ENCODE data around the gene PPARG.
"Not testable (repeated sequence)": the region's sequence is repeated elsewhere in the genome, so short reads cannot be mapped to it uniquely, and the experiment has no call there.

The PPARG gene

GRCh38 chr3:12454816-12455121 is 165.9 kb downstream of the PPARG start:
- in situ Hi-C loops (cut with MboI; ENCODE audit: low sequenced_read_pairs) = no loop called here

DNA sequence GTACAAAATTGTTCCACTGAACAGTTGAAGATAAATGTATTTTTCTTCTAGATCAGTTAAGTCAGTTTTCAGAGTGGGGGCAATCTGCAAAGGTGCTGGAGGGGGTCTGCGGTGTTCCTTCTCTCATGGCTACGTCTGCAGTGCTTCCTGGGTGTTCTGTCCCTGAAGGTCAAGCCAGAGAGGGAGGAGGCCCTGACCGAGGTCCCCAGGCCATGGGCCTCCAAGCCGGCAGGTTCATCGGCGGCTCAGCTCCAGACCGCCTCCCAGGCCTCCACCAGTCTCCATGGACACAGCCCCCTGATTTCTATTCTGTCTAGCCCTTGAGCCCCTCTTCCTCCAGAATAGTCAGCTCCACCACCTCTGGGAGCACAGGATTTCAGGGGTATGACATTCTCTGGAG is 166.9 kb downstream of the PPARG start:
- in situ Hi-C loops (cut with MboI; ENCODE audit: low sequenced_read_pairs) = no loop called here

DNA sequence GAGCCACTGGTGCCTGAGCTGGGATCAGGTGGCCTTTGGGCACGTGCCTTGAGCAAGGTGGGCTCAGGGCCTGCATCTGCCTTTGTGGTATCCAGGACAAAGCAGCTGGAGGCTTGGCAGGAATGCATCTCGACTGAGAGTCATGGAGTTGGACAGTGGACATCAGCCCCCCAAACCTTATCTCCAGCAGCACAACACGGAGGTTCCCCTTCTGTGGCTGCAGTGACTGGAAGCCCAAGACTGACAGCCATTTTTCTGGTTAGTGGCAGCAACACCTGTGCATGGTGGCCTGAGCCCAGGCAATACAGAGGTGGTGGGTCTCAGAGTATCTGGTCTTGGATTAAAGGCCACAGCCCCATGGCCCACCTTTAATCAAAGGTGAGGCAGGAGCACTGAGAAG is 167.6 kb downstream of the PPARG start:
- in situ Hi-C loops (cut with MboI; ENCODE audit: low sequenced_read_pairs) = no loop called here

- in situ Hi-C loops (cut with MboI; ENCODE audit: low sequenced_read_pairs) = not testable (repeated sequence)
Measured at GRCh38 chr3:12457380-12457779, 168.5 kb downstream of the PPARG start.

GRCh38 chr3:12458901-12459300 is 170.0 kb downstream of the PPARG start:
- in situ Hi-C loops (cut with MboI; ENCODE audit: low sequenced_read_pairs) = no loop called here

- in situ Hi-C loops (cut with MboI; ENCODE audit: low sequenced_read_pairs) = no loop called here
Measured at GRCh38 chr3:12460127-12460526, 171.3 kb downstream of the PPARG start.

GRCh38 chr3:12461097-12461649 is 172.3 kb downstream of the PPARG start:
- in situ Hi-C loops (cut with MboI; ENCODE audit: low sequenced_read_pairs) = no loop called here

GRCh38 chr3:12462159-12462947 is 173.5 kb downstream of the PPARG start:
- in situ Hi-C loops (cut with MboI; ENCODE audit: low sequenced_read_pairs) = no loop called here

- in situ Hi-C loops (cut with MboI; ENCODE audit: low sequenced_read_pairs) = no loop called here
Measured at GRCh38 chr3:12463686-12464085, 174.8 kb downstream of the PPARG start.

GRCh38 chr3:12464181-12464580 is 175.3 kb downstream of the PPARG start:
- in situ Hi-C loops (cut with MboI; ENCODE audit: low sequenced_read_pairs) = no loop called here

DNA sequence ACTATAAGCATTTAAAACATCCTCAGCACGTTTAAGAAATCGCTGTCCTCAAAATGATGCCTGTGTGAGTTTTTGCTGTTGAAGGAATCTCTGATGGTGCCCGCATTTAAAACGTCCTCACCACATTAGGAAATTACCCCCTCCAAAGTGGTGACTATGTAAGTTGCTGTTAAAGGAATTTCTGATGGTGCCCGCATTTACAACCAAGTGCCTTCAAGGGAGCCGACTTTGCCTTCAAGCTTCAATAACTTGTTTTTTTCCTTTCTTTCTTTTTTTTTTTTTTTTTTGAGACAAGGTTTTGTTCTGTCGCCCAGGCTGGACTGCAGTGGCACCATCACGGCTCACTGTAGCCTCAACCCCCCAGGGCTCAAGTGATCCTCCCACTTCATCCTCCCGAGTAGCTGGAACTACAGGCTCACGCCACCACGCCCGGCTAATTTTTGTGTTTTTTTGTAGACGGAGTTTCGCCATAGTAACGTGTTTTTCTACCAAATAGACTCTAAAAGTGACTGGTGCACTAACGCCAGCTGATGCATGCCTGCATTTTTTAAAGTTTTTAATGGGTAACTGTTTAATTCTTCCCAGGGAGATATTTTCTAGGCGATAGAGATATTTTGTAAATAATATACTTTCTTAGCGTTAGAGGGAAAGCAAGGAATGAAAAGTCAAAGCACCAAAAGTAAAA is 176.4 kb downstream of the PPARG start:
- in situ Hi-C loops (cut with MboI; ENCODE audit: low sequenced_read_pairs) = no loop called here

DNA sequence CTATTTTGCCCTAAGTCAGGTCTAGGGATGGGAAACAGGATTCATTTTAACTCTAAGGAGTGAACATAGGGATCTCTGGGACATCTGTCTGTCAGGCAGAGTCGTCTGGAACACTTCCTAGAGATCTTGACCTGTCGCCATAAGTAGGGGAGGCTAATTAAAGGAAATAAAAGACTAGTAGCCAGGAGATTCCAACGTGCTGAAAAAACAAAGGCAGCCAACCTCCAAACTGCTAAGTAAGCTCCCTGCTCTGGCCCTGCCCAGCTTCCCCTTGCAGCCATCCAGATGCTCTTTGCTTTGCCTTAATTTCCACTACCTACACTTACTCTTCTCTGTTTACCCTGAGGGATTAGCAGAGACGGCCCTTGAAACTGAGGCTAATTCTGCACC is 177.0 kb downstream of the PPARG start:
- in situ Hi-C loops (cut with MboI; ENCODE audit: low sequenced_read_pairs) = no loop called here

DNA sequence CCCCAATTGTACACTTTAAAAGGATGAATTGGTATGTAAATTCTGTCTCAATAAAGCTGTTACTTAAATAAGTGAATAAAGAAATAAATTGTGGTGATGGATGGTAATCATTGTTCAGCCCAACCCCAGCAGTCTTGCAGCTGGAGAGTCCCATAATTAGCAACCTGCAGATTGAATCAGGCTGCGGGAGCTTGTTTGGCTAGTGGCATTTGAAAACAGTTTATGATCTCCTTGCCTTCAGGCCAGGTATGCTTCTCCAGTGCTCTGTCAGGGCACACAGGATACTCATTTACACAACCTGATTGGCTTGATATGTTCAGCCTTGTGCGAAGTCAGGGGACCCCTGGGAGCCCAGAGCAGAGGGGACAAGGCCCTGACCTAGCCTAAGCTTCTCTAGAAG is 178.9 kb downstream of the PPARG start:
- in situ Hi-C loops (cut with MboI; ENCODE audit: low sequenced_read_pairs) = no loop called here

- in situ Hi-C loops (cut with MboI; ENCODE audit: low sequenced_read_pairs) = no loop called here
Measured at GRCh38 chr3:12468276-12468675, 179.4 kb downstream of the PPARG start.

- in situ Hi-C loops (cut with MboI; ENCODE audit: low sequenced_read_pairs) = no loop called here
Measured at GRCh38 chr3:12468757-12469156, 179.9 kb downstream of the PPARG start.

- in situ Hi-C loops (cut with MboI; ENCODE audit: low sequenced_read_pairs) = not testable (repeated sequence)
Measured at GRCh38 chr3:12469222-12469621, 180.4 kb downstream of the PPARG start.

- in situ Hi-C loops (cut with MboI; ENCODE audit: low sequenced_read_pairs) = no loop called here
Measured at GRCh38 chr3:12470111-12470510, 181.2 kb downstream of the PPARG start.

- in situ Hi-C loops (cut with MboI; ENCODE audit: low sequenced_read_pairs) = no loop called here
Measured at GRCh38 chr3:12470680-12471079, 181.8 kb downstream of the PPARG start.

DNA sequence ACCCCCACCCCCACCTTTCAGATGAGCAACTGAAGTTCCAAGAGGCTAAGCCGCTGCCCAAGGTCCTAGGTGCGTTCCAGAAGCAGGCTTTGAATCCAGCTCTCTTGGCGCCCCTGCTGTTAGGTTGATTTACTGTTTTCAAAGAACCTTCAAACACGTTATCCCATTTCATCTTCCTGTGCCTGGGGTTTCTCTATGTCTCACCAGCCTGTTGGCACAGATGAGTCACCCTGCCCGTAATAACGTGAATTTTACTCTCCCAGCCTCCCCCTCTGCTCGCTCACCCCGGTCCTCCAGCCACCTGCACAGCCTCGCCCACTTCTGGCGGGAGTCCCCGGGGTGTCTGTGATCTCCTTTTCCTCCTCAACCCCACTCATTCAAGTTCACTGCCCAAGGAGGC is 182.4 kb downstream of the PPARG start:
- in situ Hi-C loops (cut with MboI; ENCODE audit: low sequenced_read_pairs) = no loop called here

- in situ Hi-C loops (cut with MboI; ENCODE audit: low sequenced_read_pairs) = no loop called here
Measured at GRCh38 chr3:12472000-12472610, 183.2 kb downstream of the PPARG start.

GRCh38 chr3:12472796-12473195 is 183.9 kb downstream of the PPARG start:
- in situ Hi-C loops (cut with MboI; ENCODE audit: low sequenced_read_pairs) = no loop called here

- in situ Hi-C loops (cut with MboI; ENCODE audit: low sequenced_read_pairs) = no loop called here
Measured at GRCh38 chr3:12473511-12473910, 184.6 kb downstream of the PPARG start.

Measured in hTERT RPE-1 (cell line).